K562 (cell line): ENCODE data around the gene POR. TPM values are rescaled to one million over a fixed set of nuclear protein-coding genes. Genes with fewer than 3 reads are reported as not detected.

Experiments
- BCOR ChIP-seq: fragments of 450-650 bp; IDR thresholded peaks from 2 replicates; pipeline ENCODE4 v1.6.1; 2016
- FOXJ3 ChIP-seq: sonication (generic); formaldehyde crosslinking; IDR thresholded peaks from 2 replicates; pipeline ENCODE4 v1.4.0; 2020; ENCODE audit warnings: mild to moderate bottlenecking, missing genetic modification reagents
- KDM1A ChIP-seq, 2 experiments: fragments of 450-650 bp; IDR thresholded peaks; 2 replicates each; pipeline ENCODE4 v1.6.1; 2016; ENCODE audit warnings: mild to moderate bottlenecking in 2 of 2
- MYNN ChIP-seq, 2 experiments: sonication (generic); formaldehyde crosslinking in 1 of 2; IDR thresholded peaks; 2 replicates each; pipeline versions ENCODE4 v1.5.0 to v1.6.1; 2016 to 2020; ENCODE audit warnings: antibody characterized with exemption in 1 of 2, missing genetic modification reagents in 1 of 2
- NUFIP1 ChIP-seq: fragments of 450-650 bp; IDR thresholded peaks from 2 replicates; pipeline ENCODE4 v1.6.1; 2018; ENCODE audit not compliant: partially characterized antibody
- RBBP5 ChIP-seq: fragments of 200-600 bp; sonication (generic); IDR thresholded peaks from 2 replicates; pipeline ENCODE4 v1.6.1; 2012; ENCODE audit warnings: borderline replicate concordance, mild to moderate bottlenecking, low read length, control low read depth, inconsistent platforms; ENCODE audit not compliant: insufficient read depth, poor library complexity, severe bottlenecking
- TCF3 ChIP-seq: sonication (generic); formaldehyde crosslinking; IDR thresholded peaks from 2 replicates; pipeline ENCODE4 v1.4.0; 2020; ENCODE audit warnings: mild to moderate bottlenecking, missing genetic modification reagents
- ZC3H11A ChIP-seq: IDR thresholded peaks from 2 replicates; pipeline ENCODE4 v1.6.1; 2012; ENCODE audit warnings: low read depth, low read length, improper control_type of control experiment
- ZFP1 ChIP-seq: fragments of 450-650 bp; formaldehyde crosslinking; IDR thresholded peaks from 2 replicates; pipeline ENCODE4 v1.4.0; 2020; ENCODE audit warnings: mild to moderate bottlenecking, mixed read lengths
- ZFP36 ChIP-seq: fragments of 150-350 bp; IDR thresholded peaks from 2 replicates; pipeline ENCODE4 v1.6.1; 2018; ENCODE audit warnings: low read length, low read depth; ENCODE audit not compliant: partially characterized antibody
- ZNF280A ChIP-seq: fragments of 450-650 bp; IDR thresholded peaks from 2 replicates; pipeline ENCODE4 v1.6.1; 2018; ENCODE audit warnings: mild to moderate bottlenecking, low read depth; ENCODE audit not compliant: partially characterized antibody
- ZNF408 ChIP-seq: fragments of 250-450 bp; sonication (Bioruptor Pico); IDR thresholded peaks from 2 replicates; pipeline ENCODE4 v1.4.0; 2020; ENCODE audit warnings: low read depth, mild to moderate bottlenecking, moderate library complexity
- ZNF507 ChIP-seq: conservative IDR thresholded peaks from 2 replicates; pipeline ENCODE4 v1.6.1; 2017; ENCODE audit warnings: missing genetic modification characterization, missing compliant biosample characterization
- ZNF511 ChIP-seq: sonication (generic); formaldehyde crosslinking; IDR thresholded peaks from 2 replicates; pipeline ENCODE4 v1.8.0; 2022; ENCODE audit warnings: mild to moderate bottlenecking, missing genetic modification reagents
- ZNF589 ChIP-seq: fragments of 200-800 bp; sonication (Bioruptor generic); IDR thresholded peaks from 2 replicates; pipeline ENCODE4 v1.6.1; 2016; ENCODE audit warnings: low read depth, missing genetic modification characterization, missing compliant biosample characterization
- ZNF740 ChIP-seq, 3 experiments: fragments of 200-800 bp in 1 of 3; sonication (Bioruptor generic) in 1 of 3; sonication (generic) in 1 of 3; formaldehyde crosslinking in 1 of 3; IDR thresholded peaks; 2 replicates each; pipeline versions ENCODE4 v1.6.1 to v1.8.0; 2016 to 2022; ENCODE audit warnings: mild to moderate bottlenecking in 2 of 3, missing compliant biosample characterization in 2 of 3, missing genetic modification characterization in 2 of 3, missing genetic modification reagents in 1 of 3
- polyA plus RNA-seq, 8 experiments: library from polyadenylated mRNA; depleted of rRNA in 4 of 8; stranded (reverse) in 5 of 8; unstranded in 3 of 8; fragments of >200 nt; fragmentation: Nextera tagmentation in 2 of 8; fragmentation: Illumina TruSeq in 1 of 8; extraction: Ambion mirVana in 2 of 8; extraction: Trizol in 1 of 8; gene quantifications; 2 replicates each; pipeline versions ENCODE4 v1.2.1 to v1.2.3, GENCODE V29; 2011 to 2014; ENCODE audit warnings: inconsistent platforms in 1 of 8, missing spikeins in 1 of 8
- total RNA-seq, 7 experiments: library from RNA; depleted of rRNA in 6 of 7; stranded (reverse); fragments of >200 nt in 6 of 7; fragmentation: Illumina TruSeq in 2 of 7; extraction: Trizol in 2 of 7; gene quantifications; 2 replicates each; pipeline versions ENCODE4 v1.2.1 to v1.2.3, GENCODE V29; 2011 to 2021; ENCODE audit warnings: low replicate concordance in 1 of 7
- TF ChIP-seq, protein P1 (sequence below), 2 experiments: fragments of 450-650 bp in 1 of 2; sonication (generic) in 1 of 2; formaldehyde crosslinking; conservative IDR thresholded peaks; 2 replicates each; pipeline versions ENCODE4 v1.4.0 to v1.8.1; 2020 to 2022; ENCODE audit warnings: mild to moderate bottlenecking in 1 of 2, missing genetic modification reagents in 1 of 2
- TF ChIP-seq, protein P2 (sequence below): sonication (generic); formaldehyde crosslinking; IDR thresholded peaks from 2 replicates; pipeline ENCODE4 v1.8.1; 2023; ENCODE audit warnings: missing genetic modification reagents, mild to moderate bottlenecking, borderline replicate concordance

Gene POR
- total and polyA plus RNA-seq, 9 of the 15 experiments (the other 6 are each of a cell fraction or from before 2014, with no cell fraction given), result 4.7 to 142 (median 40.8) TPM

- TF ChIP-seq MYNN (IDR thresholded peaks at IDR 0.05), result peak; percentile 25; the same call in 1 of the 2 replicates
- TF ChIP-seq MYNN (CRISPR knock-in tag; IDR thresholded peaks at IDR 0.05), result no peak
- TF ChIP-seq FOXJ3, result no peak
- TF ChIP-seq BCOR, result no peak
- no peak for TF ChIP-seq ZNF280A
- TF ChIP-seq ZFP36, result no peak
- TF ChIP-seq ZNF740 (CRISPR knock-in tag; IDR thresholded peaks at IDR 0.05), result peak; percentile 59; the same call in 1 of the 2 replicates
- no peak for TF ChIP-seq ZNF740 (tag; IDR thresholded peaks at IDR 0.05)
- no peak; the same call in 1 of the 2 replicates for TF ChIP-seq ZNF511 (CRISPR knock-in tag)
- no peak for TF ChIP-seq ZNF589 (CRISPR knock-in tag)
- TF ChIP-seq RBBP5, result peak; percentile 16
- TF ChIP-seq, protein P1, sequence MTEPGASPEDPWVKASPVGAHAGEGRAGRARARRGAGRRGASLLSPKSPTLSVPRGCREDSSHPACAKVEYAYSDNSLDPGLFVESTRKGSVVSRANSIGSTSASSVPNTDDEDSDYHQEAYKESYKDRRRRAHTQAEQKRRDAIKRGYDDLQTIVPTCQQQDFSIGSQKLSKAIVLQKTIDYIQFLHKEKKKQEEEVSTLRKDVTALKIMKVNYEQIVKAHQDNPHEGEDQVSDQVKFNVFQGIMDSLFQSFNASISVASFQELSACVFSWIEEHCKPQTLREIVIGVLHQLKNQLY (CRISPR knock-in tag; conservative IDR thresholded peaks at IDR 0.05), result no peak
- TF ChIP-seq, protein P2, sequence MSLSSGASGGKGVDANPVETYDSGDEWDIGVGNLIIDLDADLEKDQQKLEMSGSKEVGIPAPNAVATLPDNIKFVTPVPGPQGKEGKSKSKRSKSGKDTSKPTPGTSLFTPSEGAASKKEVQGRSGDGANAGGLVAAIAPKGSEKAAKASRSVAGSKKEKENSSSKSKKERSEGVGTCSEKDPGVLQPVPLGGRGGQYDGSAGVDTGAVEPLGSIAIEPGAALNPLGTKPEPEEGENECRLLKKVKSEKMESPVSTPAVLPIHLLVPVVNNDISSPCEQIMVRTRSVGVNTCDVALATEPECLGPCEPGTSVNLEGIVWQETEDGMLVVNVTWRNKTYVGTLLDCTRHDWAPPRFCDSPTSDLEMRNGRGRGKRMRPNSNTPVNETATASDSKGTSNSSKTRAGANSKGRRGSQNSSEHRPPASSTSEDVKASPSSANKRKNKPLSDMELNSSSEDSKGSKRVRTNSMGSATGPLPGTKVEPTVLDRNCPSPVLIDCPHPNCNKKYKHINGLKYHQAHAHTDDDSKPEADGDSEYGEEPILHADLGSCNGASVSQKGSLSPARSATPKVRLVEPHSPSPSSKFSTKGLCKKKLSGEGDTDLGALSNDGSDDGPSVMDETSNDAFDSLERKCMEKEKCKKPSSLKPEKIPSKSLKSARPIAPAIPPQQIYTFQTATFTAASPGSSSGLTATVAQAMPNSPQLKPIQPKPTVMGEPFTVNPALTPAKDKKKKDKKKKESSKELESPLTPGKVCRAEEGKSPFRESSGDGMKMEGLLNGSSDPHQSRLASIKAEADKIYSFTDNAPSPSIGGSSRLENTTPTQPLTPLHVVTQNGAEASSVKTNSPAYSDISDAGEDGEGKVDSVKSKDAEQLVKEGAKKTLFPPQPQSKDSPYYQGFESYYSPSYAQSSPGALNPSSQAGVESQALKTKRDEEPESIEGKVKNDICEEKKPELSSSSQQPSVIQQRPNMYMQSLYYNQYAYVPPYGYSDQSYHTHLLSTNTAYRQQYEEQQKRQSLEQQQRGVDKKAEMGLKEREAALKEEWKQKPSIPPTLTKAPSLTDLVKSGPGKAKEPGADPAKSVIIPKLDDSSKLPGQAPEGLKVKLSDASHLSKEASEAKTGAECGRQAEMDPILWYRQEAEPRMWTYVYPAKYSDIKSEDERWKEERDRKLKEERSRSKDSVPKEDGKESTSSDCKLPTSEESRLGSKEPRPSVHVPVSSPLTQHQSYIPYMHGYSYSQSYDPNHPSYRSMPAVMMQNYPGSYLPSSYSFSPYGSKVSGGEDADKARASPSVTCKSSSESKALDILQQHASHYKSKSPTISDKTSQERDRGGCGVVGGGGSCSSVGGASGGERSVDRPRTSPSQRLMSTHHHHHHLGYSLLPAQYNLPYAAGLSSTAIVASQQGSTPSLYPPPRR (CRISPR knock-in tag), result no peak
- TF ChIP-seq ZNF408 (CRISPR knock-in tag), result no peak
- no peak; the same call in 1 of the 2 replicates for TF ChIP-seq TCF3 (CRISPR knock-in tag)
- TF ChIP-seq NUFIP1, result no peak
- no peak for TF ChIP-seq ZC3H11A
- peak in 1 of 2 experiments; percentile 54; a peak in 1 of 4 replicates for TF ChIP-seq KDM1A (IDR thresholded peaks at IDR 0.05)
- no peak for TF ChIP-seq ZNF507
- TF ChIP-seq ZFP1 (CRISPR knock-in tag), result no peak
Measured at GRCh38 chr7:75993689-75994387, 78.9 kb downstream of the POR start (continued).
